ENCODE results near the gene RYR2. TPM values are rescaled to one million over a fixed set of nuclear protein-coding genes. Genes with fewer than 3 reads are reported as not detected.

The RYR2 gene
- polyA plus RNA-seq, 2 of the 4 experiments (the other 2 are of a cell fraction), result 0.06 TPM; not detected in 1

GRCh38 chr1:237059244-237059643, 17.3 kb downstream of the RYR2 start:
- H3K9me3 ChIP-seq, result no peaks in the 10 kb centered on the region
- no peak overlapping the region for H3K27ac ChIP-seq
- no peak overlapping the region for H3K4me2 ChIP-seq
- no peak for DNase-seq (ENCODE audit: low read depth in 1 of 2, low spot score in 1 of 2)
- H3K4me3 ChIP-seq, result no peak overlapping the region
- WGBS (ENCODE audit: missing lambda C conversion rate), result 9% methylated on average over 3 of the region's 3 CpGs
- no peaks in the 10 kb centered on the region for H3K4me1 ChIP-seq
- TF ChIP-seq FOSL2 (IDR thresholded peaks at IDR 0.05), result no peak
- no peak for TF ChIP-seq FOSL2 (CRISPR knock-in tag; IDR thresholded peaks at IDR 0.05)
- no peak for TF ChIP-seq ZSCAN20 (CRISPR knock-in tag; IDR thresholded peaks at IDR 0.05)
- TF ChIP-seq HOXB5 (CRISPR knock-in tag; IDR thresholded peaks at IDR 0.05), result no peak
- TF ChIP-seq SMC3 (IDR thresholded peaks at IDR 0.05), result no peak
- TF ChIP-seq, protein P1, sequence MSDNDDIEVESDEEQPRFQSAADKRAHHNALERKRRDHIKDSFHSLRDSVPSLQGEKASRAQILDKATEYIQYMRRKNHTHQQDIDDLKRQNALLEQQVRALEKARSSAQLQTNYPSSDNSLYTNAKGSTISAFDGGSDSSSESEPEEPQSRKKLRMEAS (IDR thresholded peaks at IDR 0.05), result no peak
- ChIA-PET CTCF (no interaction called here), POLR2A (no interaction called here)
- ATAC-seq, result no peak
- no peak for FAIRE-seq

DNA sequence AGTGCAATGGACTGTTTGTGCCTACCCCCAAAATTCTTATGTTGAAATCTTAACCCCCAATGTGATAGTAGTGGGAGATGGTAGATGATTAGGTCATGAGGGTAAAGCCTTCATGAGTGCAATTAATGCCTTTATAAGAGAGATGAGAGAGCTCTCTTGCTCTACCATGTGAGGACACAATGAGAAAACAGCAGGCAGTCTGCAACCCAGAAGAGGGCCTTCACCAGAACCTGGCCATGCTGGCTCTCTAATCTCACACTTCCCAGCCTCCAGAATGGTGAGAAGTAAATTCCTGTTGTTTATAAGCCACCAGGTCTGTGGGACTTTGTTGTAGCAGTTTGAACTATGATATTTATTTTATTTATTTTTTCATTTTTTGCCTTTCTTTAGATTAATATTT, 21.0 kb downstream of the RYR2 start:
- POLR2A ChIA-PET, result no interaction called here
- no peak for FAIRE-seq
- H3K9me3 ChIP-seq, result no peaks in the 10 kb centered on the region
- no peak for ATAC-seq
- H3K27ac ChIP-seq, result no peak overlapping the region
- no peak for TF ChIP-seq MAZ (IDR thresholded peaks at IDR 0.05; ENCODE audit: borderline replicate concordance, low read depth, low read length)
- TF ChIP-seq BCL3 (IDR thresholded peaks at IDR 0.05), result no peak
- TF ChIP-seq PHF8 (IDR thresholded peaks at IDR 0.05; ENCODE audit: borderline replicate concordance, low read depth), result no peak
- no peak for TF ChIP-seq NPAS2 (CRISPR knock-in tag; IDR thresholded peaks at IDR 0.05; ENCODE audit: borderline replicate concordance)
- TF ChIP-seq, protein P2, sequence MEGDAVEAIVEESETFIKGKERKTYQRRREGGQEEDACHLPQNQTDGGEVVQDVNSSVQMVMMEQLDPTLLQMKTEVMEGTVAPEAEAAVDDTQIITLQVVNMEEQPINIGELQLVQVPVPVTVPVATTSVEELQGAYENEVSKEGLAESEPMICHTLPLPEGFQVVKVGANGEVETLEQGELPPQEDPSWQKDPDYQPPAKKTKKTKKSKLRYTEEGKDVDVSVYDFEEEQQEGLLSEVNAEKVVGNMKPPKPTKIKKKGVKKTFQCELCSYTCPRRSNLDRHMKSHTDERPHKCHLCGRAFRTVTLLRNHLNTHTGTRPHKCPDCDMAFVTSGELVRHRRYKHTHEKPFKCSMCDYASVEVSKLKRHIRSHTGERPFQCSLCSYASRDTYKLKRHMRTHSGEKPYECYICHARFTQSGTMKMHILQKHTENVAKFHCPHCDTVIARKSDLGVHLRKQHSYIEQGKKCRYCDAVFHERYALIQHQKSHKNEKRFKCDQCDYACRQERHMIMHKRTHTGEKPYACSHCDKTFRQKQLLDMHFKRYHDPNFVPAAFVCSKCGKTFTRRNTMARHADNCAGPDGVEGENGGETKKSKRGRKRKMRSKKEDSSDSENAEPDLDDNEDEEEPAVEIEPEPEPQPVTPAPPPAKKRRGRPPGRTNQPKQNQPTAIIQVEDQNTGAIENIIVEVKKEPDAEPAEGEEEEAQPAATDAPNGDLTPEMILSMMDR (IDR thresholded peaks at IDR 0.05), result no peak
- TF ChIP-seq, protein P3, sequence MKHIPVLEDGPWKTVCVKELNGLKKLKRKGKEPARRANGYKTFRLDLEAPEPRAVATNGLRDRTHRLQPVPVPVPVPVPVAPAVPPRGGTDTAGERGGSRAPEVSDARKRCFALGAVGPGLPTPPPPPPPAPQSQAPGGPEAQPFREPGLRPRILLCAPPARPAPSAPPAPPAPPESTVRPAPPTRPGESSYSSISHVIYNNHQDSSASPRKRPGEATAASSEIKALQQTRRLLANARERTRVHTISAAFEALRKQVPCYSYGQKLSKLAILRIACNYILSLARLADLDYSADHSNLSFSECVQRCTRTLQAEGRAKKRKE (CRISPR knock-in tag; IDR thresholded peaks at IDR 0.05; ENCODE audit: low read depth), result no peak
- no peak for TF ChIP-seq ZNF302 (CRISPR knock-in tag; IDR thresholded peaks at IDR 0.05)
- TF ChIP-seq NFE2L2 (conservative IDR thresholded peaks at IDR 0.05; ENCODE audit: low read length), result no peak
- no peak for TF ChIP-seq HMGXB4 (CRISPR knock-in tag; IDR thresholded peaks at IDR 0.05; ENCODE audit: borderline replicate concordance)
- TF ChIP-seq, protein P4, sequence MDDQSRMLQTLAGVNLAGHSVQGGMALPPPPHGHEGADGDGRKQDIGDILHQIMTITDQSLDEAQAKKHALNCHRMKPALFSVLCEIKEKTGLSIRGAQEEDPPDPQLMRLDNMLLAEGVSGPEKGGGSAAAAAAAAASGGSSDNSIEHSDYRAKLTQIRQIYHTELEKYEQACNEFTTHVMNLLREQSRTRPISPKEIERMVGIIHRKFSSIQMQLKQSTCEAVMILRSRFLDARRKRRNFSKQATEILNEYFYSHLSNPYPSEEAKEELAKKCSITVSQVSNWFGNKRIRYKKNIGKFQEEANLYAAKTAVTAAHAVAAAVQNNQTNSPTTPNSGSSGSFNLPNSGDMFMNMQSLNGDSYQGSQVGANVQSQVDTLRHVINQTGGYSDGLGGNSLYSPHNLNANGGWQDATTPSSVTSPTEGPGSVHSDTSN (IDR thresholded peaks at IDR 0.05), result no peak
- TF ChIP-seq HOXB13 (CRISPR knock-in tag; IDR thresholded peaks at IDR 0.05; ENCODE audit: low read depth), result no peak
- no peak for TF ChIP-seq RAD21 (conservative IDR thresholded peaks at IDR 0.05 in 1 of 2, IDR thresholded peaks at IDR 0.05 in 1 of 2)
- no peak for TF ChIP-seq POLR2A (IDR thresholded peaks at IDR 0.05; ENCODE audit: low read length)
- no peak for TF ChIP-seq ZC3H11A (IDR thresholded peaks at IDR 0.05)
- TF ChIP-seq, protein P5, sequence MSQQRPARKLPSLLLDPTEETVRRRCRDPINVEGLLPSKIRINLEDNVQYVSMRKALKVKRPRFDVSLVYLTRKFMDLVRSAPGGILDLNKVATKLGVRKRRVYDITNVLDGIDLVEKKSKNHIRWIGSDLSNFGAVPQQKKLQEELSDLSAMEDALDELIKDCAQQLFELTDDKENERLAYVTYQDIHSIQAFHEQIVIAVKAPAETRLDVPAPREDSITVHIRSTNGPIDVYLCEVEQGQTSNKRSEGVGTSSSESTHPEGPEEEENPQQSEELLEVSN (IDR thresholded peaks at IDR 0.05; ENCODE audit: borderline replicate concordance, low read depth), result no peak
- TF ChIP-seq HOXA7 (CRISPR knock-in tag; IDR thresholded peaks at IDR 0.05), result no peak
- TF ChIP-seq ESRRA (IDR thresholded peaks at IDR 0.05; ENCODE audit: borderline replicate concordance, low read length), result no peak
- no peak for TF ChIP-seq EHMT2 (IDR thresholded peaks at IDR 0.05; ENCODE audit: low read depth)
- H3K4me1 ChIP-seq, result no peaks in the 10 kb centered on the region
- H3K4me2 ChIP-seq, result no peak overlapping the region
- DNase-seq (ENCODE audit: low read depth in 1 of 2, low spot score in 1 of 2), result no peak
- H3K4me3 ChIP-seq, result no peak overlapping the region
- CTCF ChIA-PET, result interaction anchor here (0.6 kb wide), 1 partner anchor 218 kb away, joined by 3 read pairs; no protein-coding TSS in a partner anchor

Measured in A549 (cell line).